ENCODE measurements around the gene KPNA4.

KPNA4 gene

DNA sequence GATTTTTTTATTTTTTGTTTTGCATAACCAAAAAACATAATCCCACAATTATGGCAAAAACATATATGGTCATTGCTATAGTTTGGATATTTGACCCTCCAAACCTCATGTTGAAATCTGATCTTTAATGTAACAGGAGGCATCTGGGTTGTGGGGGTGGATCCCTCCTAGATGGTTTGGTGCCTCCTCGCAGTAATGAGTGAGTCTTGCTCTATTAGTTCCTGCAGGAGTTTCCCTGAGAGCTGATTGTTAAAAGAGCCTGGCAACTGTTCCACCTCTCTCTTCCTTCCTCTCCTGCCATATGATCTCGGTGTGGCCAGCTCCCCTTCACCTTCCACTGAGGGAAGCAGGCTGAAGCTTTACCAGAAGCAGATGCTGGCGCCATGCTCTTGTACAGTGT is 82.6 kb downstream of the KPNA4 start:
- Mint-ChIP-seq H3K4me3 (no peak overlapping the region), H3K36me3 (ENCODE audit: low read depth) (no peaks in the 10 kb centered on the region), H3K4me1 (ENCODE audit: low read depth) (no peaks in the 10 kb centered on the region), H3K27ac (no peak overlapping the region), H3K9me3 (no peaks in the 10 kb centered on the region), H3K27me3 (no peaks in the 10 kb centered on the region)

GRCh38 chr3:160481856-160482255 is 83.5 kb downstream of the KPNA4 start:
- Mint-ChIP-seq H3K4me3 (no peak overlapping the region), H3K27ac (no peak overlapping the region), H3K9me3 (no peaks in the 10 kb centered on the region), H3K27me3 (no peaks in the 10 kb centered on the region), H3K4me1 (ENCODE audit: low read depth) (no peaks in the 10 kb centered on the region), H3K36me3 (ENCODE audit: low read depth) (no peaks in the 10 kb centered on the region)

DNA sequence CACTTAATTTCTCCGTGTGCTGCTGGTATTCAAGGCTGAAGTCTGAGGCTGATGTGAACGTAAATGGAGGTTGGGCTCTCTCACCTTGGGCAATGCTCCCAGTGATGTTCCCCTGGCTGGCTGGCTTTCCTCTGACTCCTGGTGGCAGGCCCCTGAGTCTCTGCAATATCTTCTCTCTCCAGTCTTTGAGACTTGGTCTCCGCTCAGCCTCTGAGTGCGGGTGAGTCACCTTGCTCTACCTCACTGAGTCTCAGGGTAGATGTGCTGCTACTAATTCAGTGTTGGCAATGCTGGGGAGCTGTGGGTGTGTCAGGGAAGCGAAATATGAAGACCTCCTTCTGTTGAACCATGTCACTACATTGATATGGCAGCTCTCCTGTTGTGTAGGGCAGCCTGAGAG is 84.4 kb downstream of the KPNA4 start:
- H3K9me3 Mint-ChIP-seq = no peaks in the 10 kb centered on the region

DNA sequence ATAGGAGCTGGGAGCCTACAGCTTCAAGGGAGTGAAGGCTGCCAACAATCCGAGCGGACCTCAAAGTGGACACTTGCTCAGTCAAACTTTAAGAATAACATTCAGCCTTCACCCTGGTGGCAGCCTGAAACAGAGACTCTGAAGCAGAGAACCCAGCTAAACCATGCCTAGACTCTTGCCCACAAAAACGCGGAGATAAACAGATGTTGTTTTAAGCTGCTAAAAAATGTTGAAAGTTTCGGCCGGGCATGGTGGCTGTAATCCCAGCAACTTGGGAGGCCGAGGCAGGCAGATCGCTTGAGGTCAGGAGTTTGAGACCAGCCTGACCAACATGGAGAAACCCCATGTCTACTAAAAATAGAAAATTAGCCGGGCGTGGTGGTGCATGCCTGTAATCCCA is 86.0 kb downstream of the KPNA4 start:
- no peaks in the 10 kb centered on the region for H3K36me3 Mint-ChIP-seq (ENCODE audit: low read depth)
- peaks cover 5% of the 10 kb centered on the region for H3K27me3 Mint-ChIP-seq
- H3K27ac Mint-ChIP-seq = no peak overlapping the region
- no peaks in the 10 kb centered on the region for H3K4me1 Mint-ChIP-seq (ENCODE audit: low read depth)
- no peaks in the 10 kb centered on the region for H3K9me3 Mint-ChIP-seq
- no peak overlapping the region for H3K4me3 Mint-ChIP-seq

More for the DNA sequence above, 84.4 kb downstream of the KPNA4 start:
- Mint-ChIP-seq H3K36me3 (ENCODE audit: low read depth) (no peaks in the 10 kb centered on the region), H3K4me1 (ENCODE audit: low read depth) (no peaks in the 10 kb centered on the region), H3K4me3 (no peak overlapping the region), H3K27me3 (no peaks in the 10 kb centered on the region), H3K27ac (no peak overlapping the region)

DNA sequence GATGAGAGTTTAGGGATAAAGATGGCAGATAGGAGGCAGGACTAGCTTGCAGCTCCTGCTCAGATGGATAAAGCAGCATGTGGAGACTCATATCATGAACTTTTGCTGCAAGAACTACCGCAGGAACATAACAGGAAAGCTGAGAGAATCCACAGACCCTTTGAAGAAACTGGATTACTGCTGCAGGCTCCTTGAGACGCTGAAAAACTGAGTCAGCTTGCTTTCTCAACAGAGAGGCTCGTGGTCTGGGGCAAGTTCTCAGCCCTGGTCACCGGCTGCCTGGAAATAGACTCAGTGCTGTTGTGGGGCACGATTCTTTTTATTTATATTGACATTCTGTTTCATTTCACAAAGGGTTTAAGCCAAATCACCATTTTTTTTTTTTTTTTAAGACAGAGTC is 87.0 kb downstream of the KPNA4 start:
- H3K4me1 Mint-ChIP-seq (ENCODE audit: low read depth) = no peaks in the 10 kb centered on the region
- no peak overlapping the region for H3K4me3 Mint-ChIP-seq
- H3K27ac Mint-ChIP-seq = no peak overlapping the region
- H3K36me3 Mint-ChIP-seq (ENCODE audit: low read depth) = no peaks in the 10 kb centered on the region
- peaks cover 5% of the 10 kb centered on the region for H3K27me3 Mint-ChIP-seq
- H3K9me3 Mint-ChIP-seq = no peaks in the 10 kb centered on the region

DNA sequence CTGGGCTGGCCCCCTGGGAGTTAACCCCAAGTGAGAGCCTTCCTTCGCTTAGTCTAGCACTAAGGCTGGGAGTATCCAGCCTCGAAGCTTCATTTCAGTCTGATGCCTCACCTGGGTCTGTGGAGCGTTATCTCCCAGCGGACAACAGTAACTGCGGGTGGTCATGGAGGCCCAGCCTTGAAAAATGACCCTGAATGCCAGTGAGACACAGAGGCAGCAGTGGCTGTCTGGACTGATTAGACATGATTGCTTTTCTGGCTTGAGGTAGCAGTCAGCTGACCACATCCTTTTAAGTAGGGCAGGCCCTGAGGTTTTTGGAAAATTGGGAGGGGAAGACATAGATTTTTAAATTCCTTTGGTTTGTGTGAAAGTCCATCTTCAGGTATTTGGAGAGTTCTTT is 87.6 kb downstream of the KPNA4 start:
- no peaks in the 10 kb centered on the region for H3K9me3 Mint-ChIP-seq

GRCh38 chr3:160475884-160476283 is 89.5 kb downstream of the KPNA4 start:
- Mint-ChIP-seq H3K9me3 (no peaks in the 10 kb centered on the region), H3K27me3 (peaks cover 5% of the 10 kb centered on the region)

More for the DNA sequence above, 87.6 kb downstream of the KPNA4 start:
- H3K36me3 Mint-ChIP-seq (ENCODE audit: low read depth) = no peaks in the 10 kb centered on the region
- H3K27ac Mint-ChIP-seq = no peak overlapping the region
- peaks cover 5% of the 10 kb centered on the region for H3K27me3 Mint-ChIP-seq
- no peak overlapping the region for H3K4me3 Mint-ChIP-seq
- no peaks in the 10 kb centered on the region for H3K4me1 Mint-ChIP-seq (ENCODE audit: low read depth)

GRCh38 chr3:160475153-160475552 is 90.2 kb downstream of the KPNA4 start:
- Mint-ChIP-seq H3K4me3 (no peak overlapping the region), H3K27me3 (peaks cover 5% of the 10 kb centered on the region), H3K9me3 (no peaks in the 10 kb centered on the region), H3K4me1 (ENCODE audit: low read depth) (no peaks in the 10 kb centered on the region), H3K27ac (no peak overlapping the region), H3K36me3 (ENCODE audit: low read depth) (no peaks in the 10 kb centered on the region)

More at GRCh38 chr3:160475884-160476283, 89.5 kb downstream of the KPNA4 start:
- Mint-ChIP-seq H3K27ac (no peak overlapping the region), H3K4me3 (no peak overlapping the region), H3K4me1 (ENCODE audit: low read depth) (no peaks in the 10 kb centered on the region), H3K36me3 (ENCODE audit: low read depth) (no peaks in the 10 kb centered on the region)

- no peak overlapping the region for H3K4me3 Mint-ChIP-seq
- peaks cover 6% of the 10 kb centered on the region for H3K9me3 Mint-ChIP-seq
- H3K27ac Mint-ChIP-seq = no peak overlapping the region
- H3K27me3 Mint-ChIP-seq = peaks cover 5% of the 10 kb centered on the region
- H3K4me1 Mint-ChIP-seq (ENCODE audit: low read depth) = no peaks in the 10 kb centered on the region
- H3K36me3 Mint-ChIP-seq (ENCODE audit: low read depth) = no peaks in the 10 kb centered on the region
Measured at GRCh38 chr3:160474416-160474838, 90.9 kb downstream of the KPNA4 start.

DNA sequence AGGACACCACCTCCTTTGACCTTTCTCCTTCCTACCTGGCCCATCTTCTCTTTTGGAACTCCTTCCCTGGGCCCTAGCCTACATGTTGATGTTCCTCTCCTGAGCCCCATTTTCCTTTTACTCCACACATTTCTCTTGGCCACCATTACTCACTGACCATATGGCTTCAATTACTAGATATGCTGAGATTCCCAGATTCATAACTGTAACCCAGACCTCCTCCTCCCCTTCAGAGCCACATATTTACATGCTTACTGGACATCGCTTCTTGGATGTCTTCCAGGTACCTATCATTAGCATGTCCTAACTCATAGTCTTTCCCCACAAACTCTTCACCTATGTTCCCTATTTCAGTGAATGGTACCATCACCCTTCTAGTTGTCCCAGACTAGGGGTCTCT is 91.4 kb downstream of the KPNA4 start:
- Mint-ChIP-seq H3K27ac (no peak overlapping the region), H3K9me3 (peaks cover 11% of the 10 kb centered on the region), H3K4me3 (no peak overlapping the region), H3K4me1 (ENCODE audit: low read depth) (no peaks in the 10 kb centered on the region), H3K27me3 (peaks cover 8% of the 10 kb centered on the region), H3K36me3 (ENCODE audit: low read depth) (no peaks in the 10 kb centered on the region)

DNA sequence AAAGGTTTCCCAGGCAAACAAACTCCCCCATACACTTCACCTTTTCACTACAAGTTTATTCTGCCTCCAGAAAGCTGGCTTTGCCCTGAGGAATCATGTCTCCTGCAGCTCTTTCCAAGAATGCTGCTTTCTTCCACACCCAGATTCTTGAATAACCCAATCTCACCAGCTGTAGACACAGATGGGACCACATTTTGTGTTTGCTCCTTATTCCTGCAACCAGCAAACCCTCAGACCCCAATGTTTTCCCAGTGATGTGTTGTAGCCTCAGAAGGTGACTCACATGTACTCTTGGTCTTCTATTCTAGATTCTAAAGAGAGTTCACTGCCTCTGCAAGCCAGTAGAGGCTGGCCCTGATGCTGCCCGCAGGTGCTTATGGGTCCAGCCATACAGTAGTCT is 92.2 kb downstream of the KPNA4 start:
- no peaks in the 10 kb centered on the region for H3K4me1 Mint-ChIP-seq (ENCODE audit: low read depth)
- H3K27ac Mint-ChIP-seq = no peak overlapping the region
- H3K9me3 Mint-ChIP-seq = peaks cover 14% of the 10 kb centered on the region
- H3K27me3 Mint-ChIP-seq = peaks cover 11% of the 10 kb centered on the region
- no peaks in the 10 kb centered on the region for H3K36me3 Mint-ChIP-seq (ENCODE audit: low read depth)
- H3K4me3 Mint-ChIP-seq = no peak overlapping the region

GRCh38 chr3:160472344-160472743 is 93.0 kb downstream of the KPNA4 start:
- Mint-ChIP-seq H3K36me3 (ENCODE audit: low read depth) (no peaks in the 10 kb centered on the region), H3K27me3 (peaks cover 11% of the 10 kb centered on the region), H3K9me3 (peaks cover 14% of the 10 kb centered on the region), H3K4me3 (no peak overlapping the region), H3K27ac (no peak overlapping the region), H3K4me1 (ENCODE audit: low read depth) (no peaks in the 10 kb centered on the region)

DNA sequence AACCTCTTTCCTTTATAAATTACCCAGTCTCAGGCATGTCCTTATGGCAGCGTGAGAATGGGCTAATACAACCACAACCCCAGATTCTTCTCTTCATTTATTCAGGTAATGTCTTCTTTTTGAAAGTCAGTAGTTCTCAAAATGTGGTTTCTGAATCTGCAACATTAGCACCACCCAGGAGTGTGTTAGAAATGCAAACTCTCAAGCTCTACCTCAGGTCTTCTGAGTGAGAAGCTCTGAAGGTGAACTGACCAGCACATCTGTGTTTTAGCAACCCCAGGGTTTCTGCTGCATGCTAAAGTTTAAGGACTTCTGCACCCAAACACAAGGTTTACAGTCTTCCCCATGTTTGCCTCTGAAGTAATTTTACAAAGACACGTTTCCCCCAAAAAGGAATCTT is 93.5 kb downstream of the KPNA4 start:
- Mint-ChIP-seq H3K27ac (no peak overlapping the region), H3K27me3 (peaks cover 11% of the 10 kb centered on the region), H3K9me3 (peaks cover 14% of the 10 kb centered on the region), H3K4me3 (no peak overlapping the region), H3K4me1 (ENCODE audit: low read depth) (no peaks in the 10 kb centered on the region), H3K36me3 (ENCODE audit: low read depth) (no peaks in the 10 kb centered on the region)

DNA sequence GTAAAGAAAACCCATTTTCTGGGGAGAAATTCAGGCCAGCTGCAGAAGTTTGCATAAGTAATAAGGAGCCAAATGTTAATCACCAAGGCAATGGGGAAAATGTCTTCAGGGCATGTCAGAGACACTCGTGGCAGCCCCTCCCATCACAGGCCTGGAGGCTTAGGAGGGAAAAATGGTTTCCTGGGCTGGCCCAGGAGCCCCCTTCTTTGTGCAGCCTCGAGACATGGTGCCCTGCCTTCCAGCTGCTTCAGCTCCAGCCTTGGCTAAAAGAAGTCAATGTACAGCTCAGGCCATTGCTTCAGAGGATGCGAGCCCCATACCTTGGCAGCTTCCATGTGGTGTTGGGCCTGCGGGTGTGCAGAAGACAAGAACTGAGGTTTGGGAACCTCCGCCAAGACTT is 95.2 kb downstream of the KPNA4 start:
- H3K27ac Mint-ChIP-seq = no peak overlapping the region
- no peaks in the 10 kb centered on the region for H3K4me1 Mint-ChIP-seq (ENCODE audit: low read depth)
- peaks cover 11% of the 10 kb centered on the region for H3K27me3 Mint-ChIP-seq
- no peaks in the 10 kb centered on the region for H3K36me3 Mint-ChIP-seq (ENCODE audit: low read depth)
- H3K4me3 Mint-ChIP-seq = no peak overlapping the region
- H3K9me3 Mint-ChIP-seq = peaks cover 14% of the 10 kb centered on the region

- Mint-ChIP-seq H3K4me3 (no peak overlapping the region), H3K27ac (no peak overlapping the region), H3K27me3 (peaks cover 11% of the 10 kb centered on the region), H3K9me3 (peaks cover 13% of the 10 kb centered on the region), H3K4me1 (ENCODE audit: low read depth) (no peaks in the 10 kb centered on the region), H3K36me3 (ENCODE audit: low read depth) (no peaks in the 10 kb centered on the region)
Measured at GRCh38 chr3:160464971-160465370, 100.4 kb downstream of the KPNA4 start.

- H3K36me3 Mint-ChIP-seq (ENCODE audit: low read depth) = no peaks in the 10 kb centered on the region
- no peaks in the 10 kb centered on the region for H3K4me1 Mint-ChIP-seq (ENCODE audit: low read depth)
- peaks cover 6% of the 10 kb centered on the region for H3K9me3 Mint-ChIP-seq
- no peak overlapping the region for H3K27ac Mint-ChIP-seq
- H3K4me3 Mint-ChIP-seq = no peak overlapping the region
- peaks cover 11% of the 10 kb centered on the region for H3K27me3 Mint-ChIP-seq
Measured at GRCh38 chr3:160464321-160464720, 101.0 kb downstream of the KPNA4 start.
